MM.1S (cell line): ENCODE results near the gene RFTN1.

Experiments used
- DNase-seq: peaks from one replicate; pipeline ENCODE4 v3.0.0-alpha.2; 2015
- H2AFZ ChIP-seq: fragments of 300-600 bp; sonication (generic); 2 replicates; pipeline ENCODE4 v1.6.0; 2016; ENCODE audit warnings: antibody characterized with exemption, low read length
- H3F3A ChIP-seq: fragments of 300-600 bp; sonication (generic); 2 replicates; pipeline ENCODE4 v1.6.1; 2016; ENCODE audit warnings: mild to moderate bottlenecking, antibody characterized with exemption, low read length, moderate library complexity, mixed read lengths; ENCODE audit not compliant: insufficient read depth
- H3K27ac ChIP-seq: fragments of 300-600 bp; sonication (generic); 2 replicates; pipeline ENCODE4 v1.5.1; 2016; ENCODE audit warnings: mild to moderate bottlenecking, low read length
- H3K27me3 ChIP-seq: fragments of 300-600 bp; sonication (generic); replicated peaks from 2 replicates; pipeline ENCODE4 v1.6.0; 2016; ENCODE audit warnings: low read length; ENCODE audit not compliant: insufficient read depth
- H3K36me3 ChIP-seq: fragments of 300-600 bp; sonication (generic); replicated peaks from 2 replicates; pipeline ENCODE4 v1.6.1; 2016; ENCODE audit warnings: mild to moderate bottlenecking, low read length, mixed read lengths; ENCODE audit not compliant: insufficient read depth
- H3K4me1 ChIP-seq: fragments of 300-600 bp; sonication (generic); 2 replicates; pipeline ENCODE4 v1.6.1; 2016; ENCODE audit warnings: low read length, mixed read lengths
- H3K4me2 ChIP-seq: fragments of 300-600 bp; sonication (generic); 2 replicates; pipeline ENCODE4 v1.6.0; 2016; ENCODE audit warnings: low read depth, low read length
- H3K4me3 ChIP-seq: fragments of 300-600 bp; sonication (generic); 2 replicates; pipeline ENCODE4 v1.5.1; 2016; ENCODE audit warnings: low read length, mixed read lengths
- H3K79me2 ChIP-seq: fragments of 300-600 bp; sonication (generic); 2 replicates; pipeline ENCODE4 v1.6.1; 2016; ENCODE audit warnings: mixed run types, low read length, mixed read lengths
- H3K9ac ChIP-seq: fragments of 300-600 bp; sonication (generic); 2 replicates; pipeline ENCODE4 v1.6.1; 2016; ENCODE audit warnings: low read length, mixed read lengths
- H3K9me2 ChIP-seq: fragments of 300-600 bp; sonication (generic); replicated peaks from 2 replicates; pipeline ENCODE4 v1.6.1; 2016; ENCODE audit warnings: mild to moderate bottlenecking, low read length, mixed read lengths; ENCODE audit not compliant: insufficient read depth
- H3K9me3 ChIP-seq: fragments of 300-600 bp; sonication (generic); replicated peaks from 2 replicates; pipeline ENCODE4 v1.6.1; 2016; ENCODE audit warnings: mild to moderate bottlenecking, low read length, mixed read lengths; ENCODE audit not compliant: insufficient read depth
- H4K20me1 ChIP-seq: fragments of 300-600 bp; sonication (generic); 2 replicates; pipeline ENCODE4 v1.6.1; 2016; ENCODE audit warnings: mild to moderate bottlenecking, low read length, moderate library complexity, mixed read lengths; ENCODE audit not compliant: insufficient read depth
- CTCF ChIP-seq: fragments of 300-600 bp; sonication (generic); IDR thresholded peaks from 2 replicates; pipeline ENCODE4 v1.5.1; 2016; ENCODE audit warnings: antibody characterized with exemption, low read length, mixed read lengths
- EZH2 ChIP-seq: fragments of 300-600 bp; sonication (generic); optimal IDR thresholded peaks from 2 replicates; pipeline ENCODE3; 2017; ENCODE audit warnings: low read depth, mild to moderate bottlenecking, antibody characterized with exemption, low read length, mixed read lengths
- EZH2phosphoT487 ChIP-seq: fragments of 300-600 bp; sonication (generic); IDR thresholded peaks from 2 replicates; pipeline ENCODE4 v1.6.1; 2018; ENCODE audit warnings: antibody characterized with exemption, low read length

The RFTN1 gene

DNA sequence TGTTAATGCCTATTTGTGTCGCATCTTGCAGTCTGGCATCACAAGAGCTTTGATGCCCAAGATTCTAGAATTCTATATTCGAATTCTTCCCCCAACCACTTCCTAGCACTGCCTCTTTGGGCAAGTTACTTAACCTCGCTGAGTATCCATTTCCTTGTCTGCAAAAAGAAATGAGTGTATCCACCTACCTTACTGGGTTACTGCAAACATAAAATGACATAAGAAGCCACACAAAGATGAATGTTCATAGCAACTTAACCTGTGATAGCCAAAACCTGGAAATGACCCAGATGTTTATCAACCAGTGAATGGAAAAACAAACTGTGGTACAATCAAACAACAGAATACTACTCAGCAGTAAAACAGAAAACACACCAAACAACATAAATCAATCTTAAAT lies 24.9 kb downstream of the RFTN1 start:
- no peaks in the 10 kb centered on the region for H3K36me3 ChIP-seq
- no peaks in the 10 kb centered on the region for H3K9me3 ChIP-seq
- no peak overlapping the region for H3K4me2 ChIP-seq
- H2AFZ ChIP-seq = no peak overlapping the region
- no peaks in the 10 kb centered on the region for H3F3A ChIP-seq
- no peaks in the 10 kb centered on the region for H3K79me2 ChIP-seq
- H3K27ac ChIP-seq = no peak overlapping the region
- no peaks in the 10 kb centered on the region for H4K20me1 ChIP-seq
- H3K9me2 ChIP-seq = no peaks in the 10 kb centered on the region
- TF ChIP-seq EZH2 (no peak), EZH2phosphoT487 (no peak), CTCF (no peak)
- H3K27me3 ChIP-seq = no peaks in the 10 kb centered on the region
- no peaks in the 10 kb centered on the region for H3K4me1 ChIP-seq
- no peak overlapping the region for H3K4me3 ChIP-seq
- no peak overlapping the region for H3K9ac ChIP-seq
- no peak for DNase-seq

- Histone ChIP-seq H3K79me2 (no peaks in the 10 kb centered on the region), H3K9ac (no peak overlapping the region), H2AFZ (no peak overlapping the region), H3K9me3 (no peaks in the 10 kb centered on the region), H3K4me3 (no peak overlapping the region), H3K9me2 (no peaks in the 10 kb centered on the region), H3K27ac (no peak overlapping the region), H3K27me3 (no peaks in the 10 kb centered on the region), H3K36me3 (no peaks in the 10 kb centered on the region), H3F3A (no peaks in the 10 kb centered on the region), H4K20me1 (no peaks in the 10 kb centered on the region), H3K4me2 (no peak overlapping the region), H3K4me1 (no peaks in the 10 kb centered on the region)
- DNase-seq = no peak
- no peak for TF ChIP-seq EZH2phosphoT487
- TF ChIP-seq EZH2 = no peak
- TF ChIP-seq CTCF = no peak
Observed at GRCh38 chr3:16487511-16488175, 25.9 kb downstream of the RFTN1 start.

DNA sequence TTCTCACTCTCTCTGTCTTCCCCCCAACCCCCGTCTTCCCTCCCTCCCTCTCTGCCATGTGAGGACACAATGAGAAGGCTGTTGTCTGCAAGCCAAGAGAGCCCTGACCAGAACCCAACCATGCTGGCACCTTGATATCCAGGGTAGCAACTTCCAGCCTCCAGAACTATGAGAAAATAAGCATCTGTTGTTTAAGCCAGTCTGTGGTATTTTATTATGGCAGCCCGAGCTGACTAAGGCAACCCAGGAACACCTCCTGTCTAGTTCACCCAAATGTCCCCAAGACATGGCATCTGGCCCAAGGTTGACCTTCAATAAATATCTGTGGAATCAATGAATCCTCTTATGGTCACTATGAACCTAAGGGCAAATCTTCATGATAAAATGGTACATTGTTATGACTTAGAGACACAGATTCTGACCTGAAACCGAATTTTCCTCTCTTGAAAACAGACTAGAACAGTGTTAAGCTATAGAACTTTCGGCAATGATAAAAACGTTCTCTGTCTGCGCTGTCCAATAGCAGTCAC lies 26.5 kb downstream of the RFTN1 start:
- H3F3A ChIP-seq = no peaks in the 10 kb centered on the region
- no peak for DNase-seq
- no peaks in the 10 kb centered on the region for H3K4me1 ChIP-seq
- H3K27ac ChIP-seq = no peak overlapping the region
- H3K36me3 ChIP-seq = no peaks in the 10 kb centered on the region
- no peak overlapping the region for H3K4me2 ChIP-seq
- no peaks in the 10 kb centered on the region for H3K79me2 ChIP-seq
- no peaks in the 10 kb centered on the region for H3K9me2 ChIP-seq
- H3K9ac ChIP-seq = no peak overlapping the region
- no peak overlapping the region for H3K4me3 ChIP-seq
- H2AFZ ChIP-seq = no peak overlapping the region
- no peaks in the 10 kb centered on the region for H3K27me3 ChIP-seq
- no peaks in the 10 kb centered on the region for H3K9me3 ChIP-seq
- TF ChIP-seq CTCF (no peak), EZH2phosphoT487 (no peak), EZH2 (no peak)
- no peaks in the 10 kb centered on the region for H4K20me1 ChIP-seq
